HepG2 (cell line): Measurements from ENCODE around the gene RAPGEFL1. TPM values are rescaled to one million over a fixed set of nuclear protein-coding genes. Genes with fewer than 3 reads are reported as not detected.

Source experiments
- ATAC-seq: fragments of 200-7000 bp; cut with Tn5 transposase; 3 replicates; pipeline ENCODE4 v1.9.1; 2020; ENCODE audit warnings: mild to moderate bottlenecking, moderate library complexity
- BruUV-seq: library from RNA; stranded (reverse); fragments of 400-500 nt; replicated peaks from 2 replicates; lab custom pipeline; 2021; lab: Mats Ljungman, UMichigan
- CTCF ChIA-PET: fragments of 300-600 bp; formaldehyde crosslinking; extraction: SDS; loops from one replicate; lab custom pipeline; 2021; ENCODE audit warnings: low total read pairs, inconsistent platforms, low intra/inter-chr PET ratio; lab: Yijun Ruan, JAX
- POLR2A ChIA-PET: fragments of 350-600 bp; sonication (Branson Sonifier 250); formaldehyde crosslinking; loops from one replicate; lab custom pipeline; 2020; ENCODE audit warnings: antibody characterized with exemption, inconsistent platforms; lab: Yijun Ruan, JAX
- DNase-seq: peaks from one replicate; pipeline ENCODE4 v3.0.0-alpha.2; 2015; ENCODE audit warnings: low spot score
- FAIRE-seq: peaks from 3 replicates; lab custom pipeline; 2011; peaks lifted over from hg19 to GRCh38; lab: Jason Lieb, UNC
- H2AFZ ChIP-seq: one replicate; pipeline ENCODE4 v1.6.1; 2011; ENCODE audit warnings: low read length, inconsistent platforms
- H3K27ac ChIP-seq: fragments of 300-600 bp; 3 replicates; pipeline ENCODE4 v1.8.0; 2011; ENCODE audit warnings: mixed run types, mild to moderate bottlenecking, mixed read lengths, low read length, inconsistent platforms; ENCODE audit not compliant: insufficient read depth; ENCODE audit errors: extremely low read length
- H3K27me3 ChIP-seq, 2 experiments: fragments of 200-600 bp in 1 of 2; 2 replicates in 1 of 2; 3 replicates in 1 of 2; pipeline versions ENCODE4 v1.6.0 to v1.8.0; 2011; ENCODE audit warnings: low read length in 2 of 2, mild to moderate bottlenecking in 2 of 2, moderate library complexity in 2 of 2, inconsistent platforms in 1 of 2; ENCODE audit not compliant: insufficient read depth in 2 of 2, control insufficient read depth in 1 of 2
- H3K36me3 ChIP-seq, 2 experiments: fragments of 200-600 bp in 1 of 2; replicated peaks in 1 of 2; 2 replicates in 1 of 2; 3 replicates in 1 of 2; pipeline versions ENCODE4 v1.5.1 to v1.8.0; 2011; ENCODE audit warnings: low read length in 2 of 2, inconsistent platforms in 1 of 2; ENCODE audit not compliant: insufficient read depth in 2 of 2, control insufficient read depth in 1 of 2
- H3K4me1 ChIP-seq: 2 replicates; pipeline ENCODE4 v1.5.1; 2012; ENCODE audit warnings: low read length, inconsistent platforms; ENCODE audit not compliant: insufficient read depth
- H3K4me2 ChIP-seq: 2 replicates; pipeline ENCODE4 v1.6.0; 2011; ENCODE audit warnings: low read depth, low read length, inconsistent platforms
- H3K4me3 ChIP-seq, 3 experiments: fragments of 200-600 bp in 1 of 3; sonication (generic), shearing (Covaris generic) in 1 of 3; replicated peaks in 1 of 3; 2 replicates each; pipeline ENCODE4 v1.5.1; 2011 to 2016; ENCODE audit warnings: low read length in 3 of 3, inconsistent platforms in 2 of 3, low read depth in 2 of 3, mild to moderate bottlenecking in 2 of 3, control low read depth in 1 of 3, mixed read lengths in 1 of 3; ENCODE audit not compliant: insufficient read depth in 1 of 3
- H3K79me2 ChIP-seq: one replicate; pipeline ENCODE4 v1.6.1; 2011; ENCODE audit warnings: low read length, inconsistent platforms; ENCODE audit not compliant: insufficient read depth
- H3K9ac ChIP-seq: 2 replicates; pipeline ENCODE4 v1.6.0; 2011; ENCODE audit warnings: mild to moderate bottlenecking, low read depth, low read length, inconsistent platforms; ENCODE audit not compliant: insufficient read depth
- H3K9me3 ChIP-seq: 2 replicates; pipeline ENCODE4 v1.5.1; 2012; ENCODE audit warnings: mild to moderate bottlenecking, low read length
- H4K20me1 ChIP-seq: 2 replicates; pipeline ENCODE4 v1.6.0; 2011; ENCODE audit warnings: inconsistent platforms, mild to moderate bottlenecking, low read length, moderate library complexity; ENCODE audit not compliant: insufficient read depth
- BCL6 ChIP-seq: IDR thresholded peaks from 2 replicates; pipeline ENCODE4 v1.6.1; 2016; ENCODE audit warnings: missing genetic modification reagents, missing compliant biosample characterization
- DRAP1 ChIP-seq: IDR thresholded peaks from 2 replicates; pipeline ENCODE4 v1.6.1; 2016; ENCODE audit warnings: missing genetic modification reagents, missing compliant biosample characterization
- HHEX ChIP-seq: IDR thresholded peaks from 2 replicates; pipeline ENCODE4 v1.6.1; 2016; ENCODE audit warnings: control low read depth
- MTF2 ChIP-seq: sonication (generic); formaldehyde crosslinking; IDR thresholded peaks from 2 replicates; pipeline ENCODE4 v1.5.0; 2020; ENCODE audit warnings: missing genetic modification reagents, borderline replicate concordance
- ONECUT2 ChIP-seq: sonication (generic); formaldehyde crosslinking; IDR thresholded peaks from 2 replicates; pipeline ENCODE4 v1.4.0; 2020; ENCODE audit warnings: missing genetic modification reagents
- PAF1 ChIP-seq: IDR thresholded peaks from 2 replicates; pipeline ENCODE4 v1.6.1; 2016; ENCODE audit warnings: missing genetic modification reagents, missing compliant biosample characterization
- SMARCC2 ChIP-seq: fragments of 450-650 bp; IDR thresholded peaks from 2 replicates; pipeline ENCODE4 v1.6.1; 2017; ENCODE audit warnings: antibody characterized with exemption, mild to moderate bottlenecking
- SP5 ChIP-seq: IDR thresholded peaks from 2 replicates; pipeline ENCODE4 v1.6.1; 2016; ENCODE audit warnings: low read depth, borderline replicate concordance
- THAP11 ChIP-seq: IDR thresholded peaks from 2 replicates; pipeline ENCODE4 v1.6.1; 2016; ENCODE audit warnings: missing biosample characterization, missing genetic modification reagents
- ZBTB14 ChIP-seq: sonication (generic); formaldehyde crosslinking; IDR thresholded peaks from 2 replicates; pipeline ENCODE4 v1.4.0; 2020; ENCODE audit warnings: missing genetic modification reagents
- ZBTB4 ChIP-seq: sonication (generic); formaldehyde crosslinking; IDR thresholded peaks from 2 replicates; pipeline ENCODE4 v1.4.0; 2020; ENCODE audit warnings: missing genetic modification reagents, mild to moderate bottlenecking, borderline replicate concordance
- ZFP36 ChIP-seq: fragments of 150-350 bp; IDR thresholded peaks from 2 replicates; pipeline ENCODE4 v1.6.1; 2018; ENCODE audit warnings: borderline replicate concordance, low read length, low read depth; ENCODE audit not compliant: partially characterized antibody
- ZNF619 ChIP-seq: sonication (generic); formaldehyde crosslinking; IDR thresholded peaks from 2 replicates; pipeline ENCODE4 v1.4.0; 2020; ENCODE audit warnings: mild to moderate bottlenecking, missing genetic modification reagents
- WGBS: methylation state at CpG from one replicate; pipeline ENCODE4 v1.1.6; 2017; ENCODE audit warnings: low lambda C conversion rate; 5-methylcytosine and 5-hydroxymethylcytosine counted together
- in situ Hi-C: cut with HindIII; loops from 2 replicates; pipeline ENCODE4 v1.10.0; 2017; ENCODE audit warnings: low pct_unique_long_range_greater_than_20kb; ENCODE audit not compliant: extremely low pct_ligation_motif_present
- intact Hi-C: fragments of 100-400 bp; cut with micrococcal nuclease; formaldehyde crosslinking; loops from one replicate; pipeline ENCODE4 v1.10.0; 2022; ENCODE audit not compliant: unreplicated experiment
- polyA plus RNA-seq, 8 experiments: library from polyadenylated mRNA; depleted of rRNA in 3 of 8; stranded (reverse) in 7 of 8; unstranded in 1 of 8; fragments of >200 nt; fragmentation: Illumina TruSeq in 4 of 8; extraction: Trizol in 4 of 8; gene quantifications; 2 replicates each; pipeline versions ENCODE4 v1.2.1 to v1.2.3, GENCODE V29; 2011 to 2016; ENCODE audit warnings: low read depth in 4 of 8, missing spikeins in 1 of 8, mixed read lengths in 1 of 8; ENCODE audit not compliant: insufficient read depth in 1 of 8
- total RNA-seq, 5 experiments: library from RNA; depleted of rRNA; stranded (reverse); fragments of >200 nt; fragmentation: Illumina TruSeq; extraction: Trizol; gene quantifications; 2 replicates each; pipeline ENCODE4 v1.2.3, GENCODE V29; 2016; ENCODE audit warnings: low read depth in 1 of 5
- TF ChIP-seq, protein P1 (sequence below): fragments of 450-650 bp; IDR thresholded peaks from 2 replicates; pipeline ENCODE4 v1.6.1; 2017

Gene RAPGEFL1
- total and polyA plus RNA-seq, 2 of the 13 experiments (the other 11 are each of a cell fraction or from before 2014, with no cell fraction given) = 4.5 to 7.8 TPM

- H3K4me2 ChIP-seq = no peak overlapping the region
- POLR2A ChIA-PET = no interaction called here
- TF ChIP-seq ZBTB4 (CRISPR knock-in tag) = no peak
- TF ChIP-seq PAF1 (CRISPR knock-in tag) = no peak
- no peak for TF ChIP-seq ZNF619
- TF ChIP-seq DRAP1 (CRISPR knock-in tag) = no peak
- TF ChIP-seq BCL6 (CRISPR knock-in tag) = no peak
- TF ChIP-seq THAP11 (CRISPR knock-in tag) = no peak
- TF ChIP-seq ZBTB14 (CRISPR knock-in tag) = no peak
- TF ChIP-seq SP5 (CRISPR knock-in tag) = no peak
- TF ChIP-seq ONECUT2 (CRISPR knock-in tag) = no peak
- no peak for TF ChIP-seq ZFP36
- TF ChIP-seq, protein P1, sequence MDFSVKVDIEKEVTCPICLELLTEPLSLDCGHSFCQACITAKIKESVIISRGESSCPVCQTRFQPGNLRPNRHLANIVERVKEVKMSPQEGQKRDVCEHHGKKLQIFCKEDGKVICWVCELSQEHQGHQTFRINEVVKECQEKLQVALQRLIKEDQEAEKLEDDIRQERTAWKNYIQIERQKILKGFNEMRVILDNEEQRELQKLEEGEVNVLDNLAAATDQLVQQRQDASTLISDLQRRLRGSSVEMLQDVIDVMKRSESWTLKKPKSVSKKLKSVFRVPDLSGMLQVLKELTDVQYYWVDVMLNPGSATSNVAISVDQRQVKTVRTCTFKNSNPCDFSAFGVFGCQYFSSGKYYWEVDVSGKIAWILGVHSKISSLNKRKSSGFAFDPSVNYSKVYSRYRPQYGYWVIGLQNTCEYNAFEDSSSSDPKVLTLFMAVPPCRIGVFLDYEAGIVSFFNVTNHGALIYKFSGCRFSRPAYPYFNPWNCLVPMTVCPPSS = no peak
- no peak for TF ChIP-seq HHEX (CRISPR knock-in tag)
- no peak for TF ChIP-seq MTF2 (CRISPR knock-in tag)
- no peak for TF ChIP-seq SMARCC2
- TF ChIP-seq, all 625 proteins: peak for 0
Measured at GRCh38 chr17:40179923-40180659, 2.8 kb downstream of the RAPGEFL1 start.

More at GRCh38 chr17:40179923-40180659, 2.8 kb downstream of the RAPGEFL1 start:
- H3K27me3 ChIP-seq = no peaks in the 10 kb centered on the region
- CTCF ChIA-PET = no interaction called here
- H4K20me1 ChIP-seq = no peaks in the 10 kb centered on the region
- no peak for ATAC-seq
- no peak overlapping the region for H3K4me3 ChIP-seq
- H3K36me3 ChIP-seq = peaks cover 13 to 15% of the 10 kb centered on the region in 2 experiments; a peak in 4 of 5 replicates
- H3K4me1 ChIP-seq = peaks cover 15% of the 10 kb centered on the region
- no peak for FAIRE-seq
- no peak for DNase-seq
- intact Hi-C loops (no loop called here), in situ Hi-C loops (no loop called here)
- WGBS = 83% methylated on average over 6 of the region's 6 CpGs
- no peak overlapping the region for H3K9ac ChIP-seq
- BruUV-seq = TSS peak; percentile 29
- H3K9me3 ChIP-seq = no peaks in the 10 kb centered on the region
- H3K27ac ChIP-seq = no peak overlapping the region
- no peaks in the 10 kb centered on the region for H3K79me2 ChIP-seq
- no peak overlapping the region for H2AFZ ChIP-seq
